Right lobe of liver (tissue), 4 donors: Measurements from ENCODE around the gene TFR2.

ENCODE experiments used
- POLR2A ChIP-seq: fragments of 450-650 bp; IDR thresholded peaks from one replicate; pipeline ENCODE4 v1.6.1; 2017; ENCODE audit warnings: antibody characterized with exemption, mild to moderate bottlenecking
- TF ChIP-seq, protein P1 (sequence below), 4 donors: fragments of 200-600 bp in 3 of 4; fragments of 450-650 bp in 1 of 4; IDR thresholded peaks; one replicate each; pipeline versions ENCODE4 v1.5.1 to v1.8.0; 2016 to 2022; ENCODE audit warnings: antibody characterized with exemption in 4 of 4, mild to moderate bottlenecking in 2 of 4
- donor health status: DM: no; HTN: no; CAD: no.
- donor health status: DM: no; HTN: no; CAD: no.
- donor health status: DM: no; HTN: yes; CAD: no.

DNA sequence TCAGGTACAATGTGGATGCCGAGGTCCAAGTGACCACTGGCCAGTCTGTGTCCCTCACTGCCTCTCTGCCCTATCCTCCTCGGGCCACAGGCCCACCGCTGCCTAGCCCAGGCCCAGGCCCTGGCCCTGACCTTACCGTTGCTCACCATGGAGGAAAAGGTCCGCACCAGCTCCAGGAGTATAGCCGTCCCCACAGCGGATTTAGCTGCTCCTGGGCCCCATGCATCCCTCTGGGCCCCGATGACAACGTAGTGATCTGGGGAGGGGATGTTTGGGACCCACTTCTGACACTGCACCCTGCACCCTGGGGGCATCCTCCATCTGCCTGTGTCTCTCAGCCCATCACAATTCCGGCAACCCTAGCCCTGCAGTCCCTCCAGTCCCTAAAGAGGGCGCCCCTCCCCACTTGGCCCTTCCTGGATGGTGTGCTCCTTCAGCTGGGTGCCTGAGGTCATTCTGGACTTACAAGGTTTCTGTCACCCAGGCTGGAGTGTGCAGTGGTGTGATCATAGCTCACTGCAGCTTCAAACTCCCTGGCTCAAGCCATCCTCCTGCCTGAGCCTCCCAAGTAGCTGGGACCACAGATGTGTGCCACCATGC, 12.1 kb downstream of the TFR2 start:
- TF ChIP-seq, protein P1, sequence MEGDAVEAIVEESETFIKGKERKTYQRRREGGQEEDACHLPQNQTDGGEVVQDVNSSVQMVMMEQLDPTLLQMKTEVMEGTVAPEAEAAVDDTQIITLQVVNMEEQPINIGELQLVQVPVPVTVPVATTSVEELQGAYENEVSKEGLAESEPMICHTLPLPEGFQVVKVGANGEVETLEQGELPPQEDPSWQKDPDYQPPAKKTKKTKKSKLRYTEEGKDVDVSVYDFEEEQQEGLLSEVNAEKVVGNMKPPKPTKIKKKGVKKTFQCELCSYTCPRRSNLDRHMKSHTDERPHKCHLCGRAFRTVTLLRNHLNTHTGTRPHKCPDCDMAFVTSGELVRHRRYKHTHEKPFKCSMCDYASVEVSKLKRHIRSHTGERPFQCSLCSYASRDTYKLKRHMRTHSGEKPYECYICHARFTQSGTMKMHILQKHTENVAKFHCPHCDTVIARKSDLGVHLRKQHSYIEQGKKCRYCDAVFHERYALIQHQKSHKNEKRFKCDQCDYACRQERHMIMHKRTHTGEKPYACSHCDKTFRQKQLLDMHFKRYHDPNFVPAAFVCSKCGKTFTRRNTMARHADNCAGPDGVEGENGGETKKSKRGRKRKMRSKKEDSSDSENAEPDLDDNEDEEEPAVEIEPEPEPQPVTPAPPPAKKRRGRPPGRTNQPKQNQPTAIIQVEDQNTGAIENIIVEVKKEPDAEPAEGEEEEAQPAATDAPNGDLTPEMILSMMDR (IDR thresholded peaks at IDR 0.05): peak in 2 of 4 donors; percentile 18 to 19
- TF ChIP-seq POLR2A: no peak
